SKM-1 treated with dmso at 0.1 percent for 144 hours (cell line): ENCODE data around the gene HABP2.

Experiments
- DNase-seq: peaks from one replicate; lab custom pipeline; 2025; ENCODE audit not compliant: unreplicated experiment; lab: John Stamatoyannopoulos, UW

Gene HABP2

GRCh38 chr10:113555751-113556150 is 2.9 kb downstream of the HABP2 start:
- DNase-seq: no peak

GRCh38 chr10:113557424-113557862 is 4.6 kb downstream of the HABP2 start:
- DNase-seq: no peak

GRCh38 chr10:113557903-113558321 is 5.1 kb downstream of the HABP2 start:
- no peak for DNase-seq

GRCh38 chr10:113560071-113560470 is 7.2 kb downstream of the HABP2 start:
- DNase-seq: no peak

GRCh38 chr10:113561214-113561613 is 8.4 kb downstream of the HABP2 start:
- DNase-seq: no peak

GRCh38 chr10:113562069-113562468 is 9.2 kb downstream of the HABP2 start:
- DNase-seq: no peak

- DNase-seq: no peak
Measured at GRCh38 chr10:113562704-113563103, 9.9 kb downstream of the HABP2 start.

- DNase-seq: peak; percentile 69
Measured at GRCh38 chr10:113563306-113564088, 10.6 kb downstream of the HABP2 start.

GRCh38 chr10:113565364-113565763 is 12.5 kb downstream of the HABP2 start:
- no peak for DNase-seq

- DNase-seq: no peak
Measured at GRCh38 chr10:113566888-113567287, 14.0 kb downstream of the HABP2 start.

- DNase-seq: no peak
Measured at GRCh38 chr10:113569576-113569975, 16.7 kb downstream of the HABP2 start.

- no peak for DNase-seq
Measured at GRCh38 chr10:113572520-113573290, 19.9 kb downstream of the HABP2 start.

GRCh38 chr10:113573368-113573767 is 20.5 kb downstream of the HABP2 start:
- DNase-seq: no peak

- no peak for DNase-seq
Measured at GRCh38 chr10:113576852-113577251, 24.0 kb downstream of the HABP2 start.

GRCh38 chr10:113578773-113579172 is 25.9 kb downstream of the HABP2 start:
- no peak for DNase-seq

GRCh38 chr10:113581092-113581491 is 28.2 kb downstream of the HABP2 start:
- no peak for DNase-seq

GRCh38 chr10:113583571-113583970 is 30.7 kb downstream of the HABP2 start:
- DNase-seq: no peak

GRCh38 chr10:113585949-113586348 is 33.1 kb downstream of the HABP2 start:
- DNase-seq: no peak

- no peak for DNase-seq
Measured at GRCh38 chr10:113589201-113589770, 36.4 kb downstream of the HABP2 start.

GRCh38 chr10:113590581-113590980 is 37.7 kb downstream of the HABP2 start:
- DNase-seq: no peak

- no peak for DNase-seq
Measured at GRCh38 chr10:113592380-113592779, 39.5 kb downstream of the HABP2 start.

- no peak for DNase-seq
Measured at GRCh38 chr10:113594652-113595051, 41.8 kb downstream of the HABP2 start.
